HepG2 (cell line): ENCODE measurements around the gene PEF1. TPM values are rescaled to one million over a fixed set of nuclear protein-coding genes. Genes with fewer than 3 reads are reported as not detected.
A peak's percentile ranks its signal among the peaks of the same experiment; 100 is the strongest.

Source experiments
- ATF7 ChIP-seq, 2 experiments: fragments of 450-650 bp in 1 of 2; sonication (generic) in 1 of 2; formaldehyde crosslinking in 1 of 2; IDR thresholded peaks; 2 replicates each; pipeline versions ENCODE4 v1.4.0 to v1.6.1; 2016 to 2020; ENCODE audit warnings: antibody characterized with exemption in 1 of 2, mild to moderate bottlenecking in 1 of 2, missing genetic modification reagents in 1 of 2
- EEA1 ChIP-seq: sonication (generic); formaldehyde crosslinking; IDR thresholded peaks from 2 replicates; pipeline ENCODE4 v1.5.1; 2020; ENCODE audit warnings: mild to moderate bottlenecking, missing genetic modification reagents, borderline replicate concordance
- FOXP4 ChIP-seq: sonication (generic); formaldehyde crosslinking; IDR thresholded peaks from 2 replicates; pipeline ENCODE4 v1.4.0; 2020; ENCODE audit warnings: missing genetic modification reagents
- IKZF5 ChIP-seq: IDR thresholded peaks from 2 replicates; pipeline ENCODE4 v1.6.1; 2018; ENCODE audit warnings: missing genetic modification reagents, mild to moderate bottlenecking, missing compliant biosample characterization
- KLF12 ChIP-seq: sonication (generic); formaldehyde crosslinking; IDR thresholded peaks from 2 replicates; pipeline ENCODE4 v1.4.0; 2020; ENCODE audit warnings: missing genetic modification reagents, borderline replicate concordance
- MAZ ChIP-seq, 2 experiments: sonication (generic) in 1 of 2; formaldehyde crosslinking in 1 of 2; IDR thresholded peaks; 2 replicates each; pipeline versions ENCODE4 v1.5.0 to v1.6.1; 2012 to 2020; ENCODE audit warnings: low read depth in 2 of 2, mild to moderate bottlenecking in 2 of 2, borderline replicate concordance in 1 of 2, improper control_type of control experiment in 1 of 2, low read length in 1 of 2, missing genetic modification reagents in 1 of 2, moderate library complexity in 1 of 2
- MTF1 ChIP-seq: sonication (generic); formaldehyde crosslinking; IDR thresholded peaks from 2 replicates; pipeline ENCODE4 v1.5.0; 2020; ENCODE audit warnings: missing genetic modification reagents
- RBM22 ChIP-seq: fragments of 200-400 bp; formaldehyde crosslinking; optimal IDR thresholded peaks from 2 replicates; pipeline ENCODE3; 2017; ENCODE audit warnings: mild to moderate bottlenecking, low read length, moderate library complexity
- RFX1 ChIP-seq: fragments of 450-650 bp; IDR thresholded peaks from 2 replicates; pipeline ENCODE4 v1.6.1; 2017
- TP53 ChIP-seq: sonication (generic); formaldehyde crosslinking; conservative IDR thresholded peaks from 2 replicates; pipeline ENCODE4 v1.4.0; 2020; ENCODE audit warnings: missing genetic modification reagents
- ZNF232 ChIP-seq: sonication (generic); formaldehyde crosslinking; IDR thresholded peaks from 2 replicates; pipeline ENCODE4 v1.4.0; 2020; ENCODE audit warnings: missing genetic modification reagents, borderline replicate concordance
- ZNF580 ChIP-seq: IDR thresholded peaks from 2 replicates; pipeline ENCODE4 v1.6.1; 2016; ENCODE audit warnings: low read depth, borderline replicate concordance
- ZNF605 ChIP-seq: sonication (generic); formaldehyde crosslinking; IDR thresholded peaks from 2 replicates; pipeline ENCODE4 v1.8.0; 2022; ENCODE audit warnings: mild to moderate bottlenecking, missing genetic modification reagents
- ZNF766 ChIP-seq: sonication (generic); formaldehyde crosslinking; IDR thresholded peaks from 2 replicates; pipeline ENCODE4 v1.5.0; 2020; ENCODE audit warnings: missing genetic modification reagents, borderline replicate concordance
- ZNF800 ChIP-seq: sonication (generic); formaldehyde crosslinking; IDR thresholded peaks from 2 replicates; pipeline ENCODE4 v1.4.0; 2020; ENCODE audit warnings: missing genetic modification reagents
- polyA plus RNA-seq, 8 experiments: library from polyadenylated mRNA; depleted of rRNA in 3 of 8; stranded (reverse) in 7 of 8; unstranded in 1 of 8; fragments of >200 nt; fragmentation: Illumina TruSeq in 4 of 8; extraction: Trizol in 4 of 8; gene quantifications; 2 replicates each; pipeline versions ENCODE4 v1.2.1 to v1.2.3, GENCODE V29; 2011 to 2016; ENCODE audit warnings: low read depth in 4 of 8, missing spikeins in 1 of 8, mixed read lengths in 1 of 8; ENCODE audit not compliant: insufficient read depth in 1 of 8
- total RNA-seq, 5 experiments: library from RNA; depleted of rRNA; stranded (reverse); fragments of >200 nt; fragmentation: Illumina TruSeq; extraction: Trizol; gene quantifications; 2 replicates each; pipeline ENCODE4 v1.2.3, GENCODE V29; 2016; ENCODE audit warnings: low read depth in 1 of 5

Gene PEF1
- total and polyA plus RNA-seq, 2 of the 13 experiments (the other 11 are each of a cell fraction or from before 2014, with no cell fraction given) = 57.1 to 57.8 TPM

GRCh38 chr1:31645274-31645568 is 545 bp upstream of the PEF1 start (continued):
- TF ChIP-seq RBM22 (peak; percentile 59), ZNF800 (CRISPR knock-in tag) (no peak), ATF7 (IDR thresholded peaks at IDR 0.05) (no peak), ATF7 (CRISPR knock-in tag; IDR thresholded peaks at IDR 0.05) (no peak), ZNF232 (CRISPR knock-in tag) (peak; percentile 44; the same call in 1 of the 2 replicates), ZNF580 (CRISPR knock-in tag) (no peak), KLF12 (CRISPR knock-in tag) (peak; percentile 81; the same call in 1 of the 2 replicates), EEA1 (CRISPR knock-in tag) (no peak), MTF1 (CRISPR knock-in tag) (0 out of 2 replicates have a peak, but pooled peaks have one; percentile 32), MAZ (IDR thresholded peaks at IDR 0.05; ENCODE audit: borderline replicate concordance, low read depth, low read length) (no peak), MAZ (CRISPR knock-in tag; IDR thresholded peaks at IDR 0.05; ENCODE audit: low read depth) (no peak), RFX1 (peak; percentile 88), FOXP4 (CRISPR knock-in tag) (0 out of 2 replicates have a peak, but pooled peaks have one; percentile 33), ZNF766 (CRISPR knock-in tag) (no peak), IKZF5 (no peak), TP53 (CRISPR knock-in tag) (0 out of 2 replicates have a peak, but pooled peaks have one; percentile 19), ZNF605 (CRISPR knock-in tag) (no peak)
- TF ChIP-seq, all 625 proteins: peak for 15
